Measurements from ENCODE around the gene GCLM. TPM values are rescaled to one million over a fixed set of nuclear protein-coding genes. Genes with fewer than 3 reads are reported as not detected.

The GCLM gene
- total RNA-seq, 1 experiment from 2014 or later, result 20.9 TPM

- no peak for TF ChIP-seq CTCF (IDR thresholded peaks at IDR 0.05; ENCODE audit: unreplicated experiment)
- CTCF ChIA-PET, result no interaction called here
- H3K4me1 Mint-ChIP-seq (ENCODE audit: low read depth, unreplicated experiment), result peaks cover 17% of the 10 kb centered on the region
- no peak for DNase-seq
- BruUV-seq (replicated peaks), result no TSS peak
- H3K4me3 Mint-ChIP-seq (ENCODE audit: low read depth, unreplicated experiment), result no peak overlapping the region
- no peaks in the 10 kb centered on the region for H3K9me3 Mint-ChIP-seq (ENCODE audit: low read depth, unreplicated experiment)
- no peak overlapping the region for H3K27ac Mint-ChIP-seq (ENCODE audit: unreplicated experiment)
- no peaks in the 10 kb centered on the region for H3K27me3 Mint-ChIP-seq (ENCODE audit: unreplicated experiment)
- H3K36me3 Mint-ChIP-seq (ENCODE audit: insufficient read depth, unreplicated experiment), result peaks cover 37% of the 10 kb centered on the region
- intact Hi-C loops (cut with micrococcal nuclease; ENCODE audit: unreplicated experiment), result no loop called here
These were observed 27.0 kb downstream of the GCLM start for GRCh38 chr1:93882269-93882668.

GRCh38 chr1:93880731-93881130, 28.5 kb downstream of the GCLM start:
- no peak for TF ChIP-seq CTCF (IDR thresholded peaks at IDR 0.05; ENCODE audit: unreplicated experiment)
- Mint-ChIP-seq H3K27ac (ENCODE audit: unreplicated experiment) (no peak overlapping the region), H3K4me1 (ENCODE audit: low read depth, unreplicated experiment) (peaks cover 32% of the 10 kb centered on the region), H3K9me3 (ENCODE audit: low read depth, unreplicated experiment) (no peaks in the 10 kb centered on the region), H3K27me3 (ENCODE audit: unreplicated experiment) (no peaks in the 10 kb centered on the region), H3K36me3 (ENCODE audit: insufficient read depth, unreplicated experiment) (peaks cover 50% of the 10 kb centered on the region), H3K4me3 (ENCODE audit: low read depth, unreplicated experiment) (no peak overlapping the region)
- DNase-seq, result no peak
- CTCF ChIA-PET, result no interaction called here
- intact Hi-C loops (cut with micrococcal nuclease; ENCODE audit: unreplicated experiment), result no loop called here
- BruUV-seq (replicated peaks), result no TSS peak

DNA sequence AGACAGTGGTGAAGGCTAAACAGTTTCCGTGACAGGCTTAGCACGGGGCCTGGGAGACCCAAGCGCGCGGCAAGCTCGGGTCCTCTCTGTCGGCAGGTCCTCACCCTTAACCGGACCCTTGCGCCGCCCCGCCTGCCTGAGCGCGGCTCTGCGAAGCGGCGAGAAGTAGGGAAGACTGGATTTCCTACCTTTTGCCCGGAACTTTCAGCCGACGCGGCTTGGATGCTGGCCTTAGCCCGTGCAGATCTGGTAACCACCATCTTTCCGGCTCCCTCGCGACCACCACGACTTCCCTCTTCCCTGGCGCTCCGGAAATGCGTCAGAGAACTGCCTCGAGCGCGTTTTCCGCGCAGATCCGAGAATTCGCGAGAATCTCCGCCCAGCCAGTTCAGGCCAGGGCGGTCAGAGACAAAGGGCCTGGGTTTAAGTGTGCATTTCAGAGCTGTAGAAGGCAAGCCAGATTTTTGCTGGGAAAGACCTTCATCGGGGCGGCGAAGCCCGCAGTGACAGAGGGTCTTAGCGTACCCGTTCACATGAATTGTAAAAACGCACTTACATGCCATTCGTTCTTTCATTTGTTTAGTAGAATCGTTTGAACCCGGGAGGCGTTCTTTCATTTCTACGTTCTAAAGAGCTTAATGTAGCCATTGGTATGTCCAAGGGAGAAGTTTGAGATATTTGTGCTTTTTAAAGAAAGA, 30.2 kb downstream of the GCLM start, which contains the start of gene DNTTIP2:
DNTTIP2 (minus strand) TSS at position 318 of the 698 bp plus-strand sequence; CDS start at position 260, 58 bp downstream.
- DNase-seq, result peak; percentile 89
- peaks cover 62% of the 10 kb centered on the region for H3K36me3 Mint-ChIP-seq (ENCODE audit: insufficient read depth, unreplicated experiment)
- no peak for TF ChIP-seq CTCF (IDR thresholded peaks at IDR 0.05; ENCODE audit: unreplicated experiment)
- intact Hi-C loops (cut with micrococcal nuclease; ENCODE audit: unreplicated experiment), result no loop called here
- H3K27ac Mint-ChIP-seq (ENCODE audit: unreplicated experiment), result peak within 1 kb of the TSS; percentile 78
- TSS peak; percentile 97 for BruUV-seq (replicated peaks)
- CTCF ChIA-PET, result interaction anchor here (0.9 to 1.3 kb wide), 2 partner anchors 30 to 457 kb away, joined by 3 to 4 read pairs; partner anchors contain the start of gene GCLM
- peak within 1 kb of the TSS; percentile 74 for H3K4me3 Mint-ChIP-seq (ENCODE audit: low read depth, unreplicated experiment)
- peaks cover 43% of the 10 kb centered on the region for H3K4me1 Mint-ChIP-seq (ENCODE audit: low read depth, unreplicated experiment)
- no peaks in the 10 kb centered on the region for H3K9me3 Mint-ChIP-seq (ENCODE audit: low read depth, unreplicated experiment)
- no peaks in the 10 kb centered on the region for H3K27me3 Mint-ChIP-seq (ENCODE audit: unreplicated experiment)

DNA sequence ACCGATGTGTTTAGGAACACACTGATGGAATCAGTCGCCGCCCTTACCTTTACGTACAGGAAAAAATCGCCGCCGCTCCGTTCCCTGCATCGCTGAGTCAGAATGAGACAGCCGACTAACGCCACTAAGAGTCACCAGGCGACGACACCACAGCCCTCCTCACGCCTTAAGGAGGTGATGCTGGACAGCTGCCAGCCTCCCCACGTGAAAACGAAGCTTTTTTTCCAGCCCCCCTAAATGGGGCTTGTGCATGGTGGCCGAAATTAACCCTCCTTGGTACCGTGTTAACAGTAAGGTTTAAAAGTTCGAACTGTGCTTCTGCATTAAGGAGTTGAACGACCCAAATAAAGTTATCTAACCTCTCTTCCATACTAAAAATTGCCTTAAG, 30.7 kb downstream of the GCLM start:
- no peaks in the 10 kb centered on the region for H3K9me3 Mint-ChIP-seq (ENCODE audit: low read depth, unreplicated experiment)

More for the DNA sequence above, 30.7 kb downstream of the GCLM start:
- Mint-ChIP-seq H3K36me3 (ENCODE audit: insufficient read depth, unreplicated experiment) (peaks cover 65% of the 10 kb centered on the region), H3K4me1 (ENCODE audit: low read depth, unreplicated experiment) (peaks cover 47% of the 10 kb centered on the region), H3K27ac (ENCODE audit: unreplicated experiment) (peak overlapping the region; percentile 78), H3K27me3 (ENCODE audit: unreplicated experiment) (no peaks in the 10 kb centered on the region), H3K4me3 (ENCODE audit: low read depth, unreplicated experiment) (peak overlapping the region; percentile 74)
- intact Hi-C loops (cut with micrococcal nuclease; ENCODE audit: unreplicated experiment), result no loop called here
- TF ChIP-seq CTCF (IDR thresholded peaks at IDR 0.05; ENCODE audit: unreplicated experiment), result no peak
- CTCF ChIA-PET, result interaction anchor here (0.9 to 1.3 kb wide), 2 partner anchors 31 to 458 kb away, joined by 3 to 4 read pairs; partner anchors contain the start of gene GCLM
- DNase-seq, result peak; percentile 63
- TSS peak; percentile 51 for BruUV-seq (replicated peaks)
